Activated B cell treated with CpG ODN at 0.5 μM for 24 hours (primary cell): ENCODE results near the gene GTF2H2C. TPM values are rescaled to one million over a fixed set of nuclear protein-coding genes. Genes with fewer than 3 reads are reported as not detected.
"Not testable (repeated sequence)": the region's sequence is repeated elsewhere in the genome, so short reads cannot be mapped to it uniquely, and the experiment has no call there.

ENCODE experiments used
- ATAC-seq: fragments of 200-7000 bp; cut with Tn5 transposase; one replicate; pipeline ENCODE4 v1.10.0; 2021; ENCODE audit warnings: low read depth, mild to moderate bottlenecking, moderate library complexity
- CTCF ChIA-PET: fragments of 350-600 bp; sonication (Branson Sonifier 250); formaldehyde crosslinking; loops from one replicate; lab custom pipeline; 2021; ENCODE audit warnings: antibody characterized with exemption; lab: Charles Lee
- POLR2A ChIA-PET: fragments of 350-600 bp; sonication (Branson Sonifier 250); formaldehyde crosslinking; loops from one replicate; lab custom pipeline; 2021; ENCODE audit warnings: antibody characterized with exemption; lab: Charles Lee
- DNase-seq: peaks from one replicate; pipeline ENCODE4 v3.0.0; 2022
- H3K27ac Mint-ChIP-seq: one replicate; pipeline ENCODE4 v1.8.0; 2020; ENCODE audit warnings: mixed read lengths
- H3K27me3 Mint-ChIP-seq: one replicate; pipeline ENCODE4 v1.8.0; 2021; ENCODE audit warnings: mixed read lengths
- H3K36me3 Mint-ChIP-seq: one replicate; pipeline ENCODE4 v1.8.0; 2021; ENCODE audit warnings: low read depth, mixed read lengths
- H3K4me1 Mint-ChIP-seq: one replicate; pipeline ENCODE4 v1.8.0; 2021; ENCODE audit warnings: mixed read lengths
- H3K4me3 Mint-ChIP-seq: one replicate; pipeline ENCODE4 v1.8.0; 2020; ENCODE audit warnings: mild to moderate bottlenecking, mixed read lengths
- H3K9me3 Mint-ChIP-seq: one replicate; pipeline ENCODE4 v1.8.0; 2020; ENCODE audit warnings: mixed read lengths
- intact Hi-C: fragments of 100-400 bp; cut with micrococcal nuclease; formaldehyde crosslinking; loops from one replicate; pipeline ENCODE4 v1.15.1; 2024
- total RNA-seq: library from RNA; stranded (reverse); gene quantifications from 2 replicates; pipeline ENCODE4 v1.2.3, GENCODE V29; 2022
- TF ChIP-seq, protein P1 (sequence below): fragments of 200-600 bp; IDR thresholded peaks from one replicate; pipeline ENCODE4 v1.8.0; 2022; ENCODE audit warnings: antibody characterized with exemption, mild to moderate bottlenecking

The GTF2H2C gene
- total RNA-seq, 1 donor from 2014 or later: 52.0 TPM

GRCh38 chr5:69528035-69528434 lies 32.0 kb upstream of the GTF2H2C start:
- Mint-ChIP-seq H3K9me3 (no peaks in the 10 kb centered on the region), H3K27me3 (peaks cover 6% of the 10 kb centered on the region), H3K27ac (no peak overlapping the region), H3K36me3 (no peaks in the 10 kb centered on the region), H3K4me3 (no peak overlapping the region), H3K4me1 (no peaks in the 10 kb centered on the region)
- ChIA-PET POLR2A (no interaction called here), CTCF (no interaction called here)
- ATAC-seq (no peak), DNase-seq (no peak)
- TF ChIP-seq, protein P1, sequence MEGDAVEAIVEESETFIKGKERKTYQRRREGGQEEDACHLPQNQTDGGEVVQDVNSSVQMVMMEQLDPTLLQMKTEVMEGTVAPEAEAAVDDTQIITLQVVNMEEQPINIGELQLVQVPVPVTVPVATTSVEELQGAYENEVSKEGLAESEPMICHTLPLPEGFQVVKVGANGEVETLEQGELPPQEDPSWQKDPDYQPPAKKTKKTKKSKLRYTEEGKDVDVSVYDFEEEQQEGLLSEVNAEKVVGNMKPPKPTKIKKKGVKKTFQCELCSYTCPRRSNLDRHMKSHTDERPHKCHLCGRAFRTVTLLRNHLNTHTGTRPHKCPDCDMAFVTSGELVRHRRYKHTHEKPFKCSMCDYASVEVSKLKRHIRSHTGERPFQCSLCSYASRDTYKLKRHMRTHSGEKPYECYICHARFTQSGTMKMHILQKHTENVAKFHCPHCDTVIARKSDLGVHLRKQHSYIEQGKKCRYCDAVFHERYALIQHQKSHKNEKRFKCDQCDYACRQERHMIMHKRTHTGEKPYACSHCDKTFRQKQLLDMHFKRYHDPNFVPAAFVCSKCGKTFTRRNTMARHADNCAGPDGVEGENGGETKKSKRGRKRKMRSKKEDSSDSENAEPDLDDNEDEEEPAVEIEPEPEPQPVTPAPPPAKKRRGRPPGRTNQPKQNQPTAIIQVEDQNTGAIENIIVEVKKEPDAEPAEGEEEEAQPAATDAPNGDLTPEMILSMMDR: no peak
- intact Hi-C loops: no loop called here

DNA sequence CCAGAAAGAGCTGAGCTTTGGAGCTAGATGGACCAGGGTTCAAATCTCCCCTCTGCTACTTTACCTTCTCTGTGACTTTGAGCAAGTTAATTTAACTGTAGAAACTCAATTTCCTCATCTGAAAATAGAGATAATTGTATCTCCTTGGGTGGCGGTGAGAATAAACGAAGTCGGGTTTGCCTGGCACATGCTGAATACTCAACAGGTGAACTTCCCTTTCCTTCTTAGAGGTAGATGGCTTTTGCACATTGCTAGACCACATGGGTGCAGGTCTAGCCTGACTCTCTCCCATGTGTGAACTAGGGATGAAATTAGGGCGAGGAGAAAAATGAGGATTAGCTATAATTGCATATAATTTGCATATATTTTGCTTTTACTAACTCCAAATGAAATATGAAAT lies 31.4 kb upstream of the GTF2H2C start:
- TF ChIP-seq, protein P1: no peak
- Mint-ChIP-seq H3K4me3 (no peak overlapping the region), H3K4me1 (no peaks in the 10 kb centered on the region), H3K27ac (no peak overlapping the region), H3K27me3 (peaks cover 6% of the 10 kb centered on the region), H3K9me3 (no peaks in the 10 kb centered on the region), H3K36me3 (no peaks in the 10 kb centered on the region)
- ChIA-PET CTCF (no interaction called here), POLR2A (no interaction called here)
- ATAC-seq (no peak), DNase-seq (no peak)
- intact Hi-C loops: no loop called here

GRCh38 chr5:69530561-69531405 lies 29.2 kb upstream of the GTF2H2C start:
- Mint-ChIP-seq H3K9me3 (no peaks in the 10 kb centered on the region), H3K27ac (no peak overlapping the region), H3K4me1 (no peaks in the 10 kb centered on the region), H3K27me3 (peaks cover 6% of the 10 kb centered on the region), H3K4me3 (no peak overlapping the region), H3K36me3 (no peaks in the 10 kb centered on the region)
- POLR2A ChIA-PET: no interaction called here
- CTCF ChIA-PET: no interaction called here
- intact Hi-C loops: no loop called here
- ATAC-seq (no peak), DNase-seq (no peak)
- TF ChIP-seq, protein P1: no peak

- DNase-seq: no peak
- no peaks in the 10 kb centered on the region for H3K36me3 Mint-ChIP-seq
- H3K4me3 Mint-ChIP-seq: no peak overlapping the region
- no peak overlapping the region for H3K27ac Mint-ChIP-seq
- no peak for ATAC-seq
- no peaks in the 10 kb centered on the region for H3K4me1 Mint-ChIP-seq
- H3K27me3 Mint-ChIP-seq: peaks cover 6% of the 10 kb centered on the region
- no peaks in the 10 kb centered on the region for H3K9me3 Mint-ChIP-seq
- POLR2A ChIA-PET: no interaction called here
- intact Hi-C loops: no loop called here
- CTCF ChIA-PET: no interaction called here
- TF ChIP-seq, protein P1: no peak
Observed at GRCh38 chr5:69531406-69531801, 28.6 kb upstream of the GTF2H2C start.

DNA sequence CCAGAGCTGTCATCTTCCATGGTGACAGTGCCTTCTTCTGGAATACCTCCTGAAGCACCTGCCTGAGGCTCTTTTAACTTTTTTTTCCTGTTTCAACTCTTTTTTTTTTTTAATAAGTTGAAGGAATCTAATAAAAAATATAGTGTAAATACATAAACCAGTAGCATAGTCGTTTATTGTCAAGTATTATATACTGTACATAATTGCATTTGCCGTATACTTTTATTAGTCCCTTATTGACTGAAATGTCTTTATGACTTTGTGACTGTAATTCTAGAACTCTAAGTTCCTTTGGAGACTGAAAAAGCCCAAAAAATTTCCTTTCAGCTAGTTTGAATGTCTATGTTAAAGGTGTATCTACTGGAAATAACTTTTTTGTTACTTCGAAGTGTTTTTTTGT lies 22.1 kb upstream of the GTF2H2C start:
- H3K4me1 Mint-ChIP-seq, POLR2A ChIA-PET, ATAC-seq, H3K4me3 Mint-ChIP-seq, H3K36me3 Mint-ChIP-seq, intact Hi-C loops, CTCF ChIA-PET, H3K27ac Mint-ChIP-seq, DNase-seq, H3K27me3 Mint-ChIP-seq, H3K9me3 Mint-ChIP-seq: not testable (repeated sequence)

DNA sequence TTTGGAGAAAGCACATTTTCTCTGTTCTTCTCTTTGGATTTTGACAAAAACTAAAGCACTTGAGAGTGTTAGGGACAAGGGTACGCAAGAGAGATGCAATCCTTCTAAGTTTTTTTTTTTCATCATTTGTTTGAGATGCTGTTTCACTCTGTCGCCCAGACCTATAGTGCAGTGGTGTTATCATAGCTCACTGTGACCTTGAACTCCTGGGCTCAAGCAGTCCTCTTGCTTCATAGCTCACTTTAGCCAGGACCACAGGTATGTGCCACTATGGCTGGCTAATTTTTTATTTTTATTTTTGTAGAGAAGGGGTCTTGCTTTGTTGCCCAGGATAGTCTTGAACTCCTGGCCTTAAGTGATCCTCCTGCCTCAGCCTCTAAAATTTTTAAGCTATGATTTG lies 21.3 kb upstream of the GTF2H2C start:
- intact Hi-C loops, H3K27me3 Mint-ChIP-seq, H3K4me1 Mint-ChIP-seq, CTCF ChIA-PET, ATAC-seq, H3K9me3 Mint-ChIP-seq, H3K4me3 Mint-ChIP-seq, H3K27ac Mint-ChIP-seq, H3K36me3 Mint-ChIP-seq, POLR2A ChIA-PET, DNase-seq: not testable (repeated sequence)

DNA sequence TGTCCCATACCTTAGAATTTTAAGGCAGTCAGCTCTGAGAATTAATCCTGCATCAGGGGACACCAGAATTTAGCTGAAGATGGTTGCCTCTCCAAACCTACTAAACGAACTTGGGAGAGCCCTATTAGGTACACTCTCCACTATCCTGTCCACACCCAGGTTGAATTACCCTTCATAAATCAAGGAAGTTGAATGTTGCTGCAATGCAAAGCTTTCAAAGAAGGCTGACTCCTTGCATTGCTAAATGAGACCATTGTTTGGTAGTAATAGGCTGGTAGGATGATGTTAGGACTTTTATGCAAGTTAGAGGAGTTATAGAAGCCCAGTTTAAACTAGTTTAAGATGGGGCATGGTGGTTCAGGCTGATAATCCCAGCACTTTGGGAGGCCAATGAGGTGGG lies 18.6 kb upstream of the GTF2H2C start:
- DNase-seq, H3K9me3 Mint-ChIP-seq, POLR2A ChIA-PET, H3K4me3 Mint-ChIP-seq, ATAC-seq, CTCF ChIA-PET, H3K4me1 Mint-ChIP-seq, H3K36me3 Mint-ChIP-seq, intact Hi-C loops, H3K27me3 Mint-ChIP-seq, H3K27ac Mint-ChIP-seq: not testable (repeated sequence)

GRCh38 chr5:69542838-69543618 lies 17.0 kb upstream of the GTF2H2C start:
- POLR2A ChIA-PET, CTCF ChIA-PET, H3K9me3 Mint-ChIP-seq, ATAC-seq, H3K27me3 Mint-ChIP-seq, H3K36me3 Mint-ChIP-seq, H3K4me1 Mint-ChIP-seq, H3K27ac Mint-ChIP-seq, H3K4me3 Mint-ChIP-seq, DNase-seq, intact Hi-C loops: not testable (repeated sequence)
